ENCODE results near the gene METTL25B.

METTL25B gene

DNA sequence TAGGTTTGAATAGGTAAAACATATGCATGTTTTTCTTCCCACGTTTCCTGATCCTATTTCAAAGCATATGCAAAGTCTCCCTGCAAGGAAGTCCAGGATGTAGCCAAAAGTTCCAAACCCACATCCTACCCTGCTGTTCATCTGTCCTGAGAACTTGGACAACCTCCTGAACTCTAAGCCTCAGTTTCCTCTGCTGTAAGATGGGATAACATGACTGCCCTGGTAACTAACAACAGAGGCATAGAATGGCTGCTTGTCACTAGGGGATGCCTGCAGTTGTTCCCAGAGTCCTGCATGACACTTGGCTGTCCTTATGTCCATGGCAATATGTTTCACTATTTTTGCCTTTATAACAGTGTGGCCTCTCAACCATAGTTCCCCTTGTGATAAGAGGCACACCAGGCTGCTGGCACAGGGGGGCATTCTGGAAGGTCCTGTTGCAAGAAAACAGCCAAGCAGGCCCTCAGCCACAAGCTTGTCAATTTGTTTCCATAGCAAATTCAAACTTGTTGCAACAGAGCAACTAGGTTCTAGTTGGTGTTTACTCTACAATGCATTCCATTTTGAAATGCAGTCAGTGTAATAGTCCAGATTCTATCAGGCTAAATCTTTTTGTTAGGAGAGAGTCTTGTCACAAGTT is 24.7 kb downstream of the METTL25B start:
- H3K27ac ChIP-seq (replicated peaks; ENCODE audit: low read length): no peak overlapping the region
- no peak for DNase-seq (ENCODE audit: low spot score)

DNA sequence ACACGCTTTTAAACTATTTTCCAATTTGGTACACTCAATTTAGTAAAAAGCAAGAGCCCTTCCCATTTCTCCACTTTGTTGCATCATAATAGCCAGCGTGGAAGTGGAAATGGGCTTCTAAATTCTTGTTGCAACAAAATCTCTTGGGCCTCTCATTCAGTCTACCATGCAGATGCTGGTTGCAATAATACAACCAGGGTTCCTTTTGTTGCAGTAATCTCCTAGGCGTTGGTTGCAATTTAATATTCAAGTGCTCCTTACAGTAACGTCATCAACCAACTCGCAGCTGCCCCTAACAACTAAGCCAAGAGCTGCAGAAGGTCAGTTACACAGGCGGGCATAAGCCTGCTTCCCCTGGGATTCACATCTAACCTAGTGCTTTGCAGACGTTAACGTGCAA is 25.9 kb downstream of the METTL25B start:
- H3K14ac ChIP-seq (ENCODE audit: low read length): no peak overlapping the region
- H3K27ac ChIP-seq (replicated peaks; ENCODE audit: low read length): no peak overlapping the region
- no peak overlapping the region for H2BK15ac ChIP-seq (ENCODE audit: low read length)
- no peak overlapping the region for H3K4me2 ChIP-seq (ENCODE audit: insufficient read depth, low read length, poor library complexity, severe bottlenecking)
- no peak overlapping the region for H3K23ac ChIP-seq (ENCODE audit: low read depth, low read length, poor library complexity)
- no peak overlapping the region for H4K8ac ChIP-seq (ENCODE audit: low read depth, low read length)
- no peak overlapping the region for H2AFZ ChIP-seq (ENCODE audit: low read length)
- no peaks in the 10 kb centered on the region for H3K9me3 ChIP-seq (replicated peaks in 1 of 2; ENCODE audit: control insufficient read depth in 2 of 2, insufficient read depth in 1 of 2, low read depth in 1 of 2, low read length in 2 of 2)
- H2BK5ac ChIP-seq (ENCODE audit: low read length): no peak overlapping the region
- peaks cover 2 to 16% of the 10 kb centered on the region in 2 donors for H3K36me3 ChIP-seq (replicated peaks in 1 of 2; ENCODE audit: control insufficient read depth in 2 of 2, insufficient read depth in 2 of 2, low read length in 2 of 2)
- no CpG with 5 or more reads among the region's 8 CpGs for WGBS, 2 donors (ENCODE audit: extremely low coverage in 2 of 2, insufficient read length in 2 of 2, insufficient replicate concordance in 1 of 2)
- no peak overlapping the region for H2AK5ac ChIP-seq (ENCODE audit: low read depth, low read length)
- no peak overlapping the region for H3K4ac ChIP-seq (ENCODE audit: low read length)
- H3K27me3 ChIP-seq (ENCODE audit: control insufficient read depth in 3 of 3, insufficient read depth in 3 of 3, low read depth in 1 of 3, low read length in 3 of 3): no peaks in the 10 kb centered on the region
- no peak for DNase-seq (ENCODE audit: low spot score)
- H3K4me3 ChIP-seq (ENCODE audit: low read length in 2 of 2): no peak overlapping the region
- H3K9ac ChIP-seq (ENCODE audit: low read depth, low read length, poor library complexity): no peak overlapping the region
- no peak overlapping the region for H2BK12ac ChIP-seq (ENCODE audit: low read length)
- H3K4me1 ChIP-seq (ENCODE audit: control insufficient read depth in 2 of 2, insufficient read depth in 1 of 2, low read depth in 1 of 2, low read length in 2 of 2): peaks cover 10 to 15% of the 10 kb centered on the region in 2 donors
- H3K79me1 ChIP-seq (ENCODE audit: low read depth, low read length): peaks cover 8% of the 10 kb centered on the region
- H4K91ac ChIP-seq (ENCODE audit: low read depth, low read length, poor library complexity): no peak overlapping the region
- no peak overlapping the region for H3K18ac ChIP-seq (ENCODE audit: low read length)
- H2BK120ac ChIP-seq (ENCODE audit: low read depth, low read length): no peak overlapping the region

More for the DNA sequence above, 24.7 kb downstream of the METTL25B start:
- Histone ChIP-seq H2BK15ac (ENCODE audit: low read length) (no peak overlapping the region), H3K4ac (ENCODE audit: low read length) (no peak overlapping the region), H3K9me3 (replicated peaks in 1 of 2; ENCODE audit: control insufficient read depth in 2 of 2, insufficient read depth in 1 of 2, low read depth in 1 of 2, low read length in 2 of 2) (no peaks in the 10 kb centered on the region), H2BK12ac (ENCODE audit: low read length) (no peak overlapping the region), H2AFZ (ENCODE audit: low read length) (no peak overlapping the region), H3K4me3 (ENCODE audit: low read length in 2 of 2) (peak overlapping the region; percentile 0 to 83), H3K36me3 (replicated peaks in 1 of 2; ENCODE audit: control insufficient read depth in 2 of 2, insufficient read depth in 2 of 2, low read length in 2 of 2) (peaks cover 2 to 23% of the 10 kb centered on the region in 2 donors), H3K9ac (ENCODE audit: low read depth, low read length, poor library complexity) (no peak overlapping the region), H3K4me2 (ENCODE audit: insufficient read depth, low read length, poor library complexity, severe bottlenecking) (no peak overlapping the region), H2AK5ac (ENCODE audit: low read depth, low read length) (no peak overlapping the region), H3K14ac (ENCODE audit: low read length) (no peak overlapping the region), H3K27me3 (ENCODE audit: control insufficient read depth in 3 of 3, insufficient read depth in 3 of 3, low read depth in 1 of 3, low read length in 3 of 3) (no peaks in the 10 kb centered on the region), H3K18ac (ENCODE audit: low read length) (no peak overlapping the region), H3K4me1 (ENCODE audit: control insufficient read depth in 2 of 2, insufficient read depth in 1 of 2, low read depth in 1 of 2, low read length in 2 of 2) (peaks cover 22 to 28% of the 10 kb centered on the region in 2 donors), H2BK120ac (ENCODE audit: low read depth, low read length) (no peak overlapping the region), H2BK5ac (ENCODE audit: low read length) (no peak overlapping the region), H4K8ac (ENCODE audit: low read depth, low read length) (no peak overlapping the region), H3K23ac (ENCODE audit: low read depth, low read length, poor library complexity) (no peak overlapping the region), H3K79me1 (ENCODE audit: low read depth, low read length) (peaks cover 8% of the 10 kb centered on the region), H4K91ac (ENCODE audit: low read depth, low read length, poor library complexity) (no peak overlapping the region)
- no CpG with 5 or more reads among the region's 1 CpG for WGBS, 2 donors (ENCODE audit: extremely low coverage in 2 of 2, insufficient read length in 2 of 2, insufficient replicate concordance in 1 of 2)

DNA sequence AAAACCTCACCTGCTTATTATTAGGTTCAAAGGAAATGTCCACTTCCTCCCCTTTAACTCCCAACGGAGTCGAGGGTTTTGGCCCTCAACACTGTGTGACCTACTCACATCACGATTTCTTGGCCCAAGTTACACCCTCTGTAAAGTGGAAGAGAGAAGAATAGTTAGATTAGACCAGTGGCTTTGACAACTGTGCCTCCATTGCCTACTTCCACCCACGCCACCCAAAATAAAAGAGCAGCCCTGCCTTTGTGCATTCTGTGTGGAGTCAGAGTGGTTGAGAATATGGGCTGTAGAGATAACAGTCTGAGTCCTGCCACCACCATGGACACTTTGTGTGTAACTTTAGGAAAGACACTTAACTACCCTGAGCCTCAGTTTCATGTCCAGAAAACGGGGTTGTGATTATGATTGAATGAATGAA is 27.3 kb downstream of the METTL25B start:
- Histone ChIP-seq H2BK15ac (ENCODE audit: low read length) (no peak overlapping the region), H2AFZ (ENCODE audit: low read length) (no peak overlapping the region), H2BK12ac (ENCODE audit: low read length) (no peak overlapping the region), H3K18ac (ENCODE audit: low read length) (no peak overlapping the region), H2BK120ac (ENCODE audit: low read depth, low read length) (no peak overlapping the region), H2AK5ac (ENCODE audit: low read depth, low read length) (no peak overlapping the region), H3K9ac (ENCODE audit: low read depth, low read length, poor library complexity) (no peak overlapping the region), H3K36me3 (replicated peaks in 1 of 2; ENCODE audit: control insufficient read depth in 2 of 2, insufficient read depth in 2 of 2, low read length in 2 of 2) (peaks cover 2 to 7% of the 10 kb centered on the region in 2 donors), H3K4me1 (ENCODE audit: control insufficient read depth in 2 of 2, insufficient read depth in 1 of 2, low read depth in 1 of 2, low read length in 2 of 2) (peaks cover 7 to 8% of the 10 kb centered on the region in 2 donors), H3K9me3 (replicated peaks in 1 of 2; ENCODE audit: control insufficient read depth in 2 of 2, insufficient read depth in 1 of 2, low read depth in 1 of 2, low read length in 2 of 2) (no peaks in the 10 kb centered on the region), H3K14ac (ENCODE audit: low read length) (no peak overlapping the region), H3K4ac (ENCODE audit: low read length) (no peak overlapping the region), H2BK5ac (ENCODE audit: low read length) (no peak overlapping the region), H3K4me3 (ENCODE audit: low read length in 2 of 2) (no peak overlapping the region), H3K4me2 (ENCODE audit: insufficient read depth, low read length, poor library complexity, severe bottlenecking) (no peak overlapping the region), H3K27me3 (ENCODE audit: control insufficient read depth in 3 of 3, insufficient read depth in 3 of 3, low read depth in 1 of 3, low read length in 3 of 3) (no peaks in the 10 kb centered on the region), H3K79me1 (ENCODE audit: low read depth, low read length) (peaks cover 8% of the 10 kb centered on the region), H4K91ac (ENCODE audit: low read depth, low read length, poor library complexity) (no peak overlapping the region), H3K27ac (replicated peaks; ENCODE audit: low read length) (no peak overlapping the region), H4K8ac (ENCODE audit: low read depth, low read length) (no peak overlapping the region), H3K23ac (ENCODE audit: low read depth, low read length, poor library complexity) (no peak overlapping the region)
- WGBS, 2 donors (ENCODE audit: extremely low coverage in 2 of 2, insufficient read length in 2 of 2, insufficient replicate concordance in 1 of 2): no CpG with 5 or more reads among the region's 5 CpGs
- DNase-seq (ENCODE audit: low spot score): no peak

DNA sequence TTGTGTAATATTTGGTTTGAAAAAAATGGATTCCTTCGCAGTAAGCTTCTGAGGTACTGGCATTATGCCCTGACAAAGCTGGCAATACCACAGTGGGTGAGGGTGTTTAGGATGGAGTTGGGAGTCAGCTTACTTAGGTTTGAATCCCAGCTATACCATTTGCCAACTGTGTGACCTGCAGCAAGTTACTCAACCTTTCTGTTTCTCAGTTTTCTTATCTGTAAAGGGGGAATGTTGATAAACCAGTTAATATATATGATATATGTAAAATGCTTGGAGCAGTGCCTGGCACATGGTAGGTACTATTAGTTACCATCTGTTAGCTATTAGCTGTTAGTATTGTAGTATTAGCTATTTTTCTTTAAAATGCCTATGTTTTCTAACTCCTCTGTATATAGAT is 28.1 kb downstream of the METTL25B start:
- WGBS, 2 donors (ENCODE audit: extremely low coverage in 2 of 2, insufficient read length in 2 of 2, insufficient replicate concordance in 1 of 2): no CpG with 5 or more reads among the region's 1 CpG
- H3K4me2 ChIP-seq (ENCODE audit: insufficient read depth, low read length, poor library complexity, severe bottlenecking): no peak overlapping the region
- DNase-seq (ENCODE audit: low spot score): no peak

More for the DNA sequence above, 28.1 kb downstream of the METTL25B start:
- no peak overlapping the region for H3K27ac ChIP-seq (replicated peaks; ENCODE audit: low read length)
- no peak overlapping the region for H2BK15ac ChIP-seq (ENCODE audit: low read length)
- no peak overlapping the region for H4K8ac ChIP-seq (ENCODE audit: low read depth, low read length)
- H2BK120ac ChIP-seq (ENCODE audit: low read depth, low read length): no peak overlapping the region
- no peaks in the 10 kb centered on the region for H3K27me3 ChIP-seq (ENCODE audit: control insufficient read depth in 3 of 3, insufficient read depth in 3 of 3, low read depth in 1 of 3, low read length in 3 of 3)
- no peak overlapping the region for H3K18ac ChIP-seq (ENCODE audit: low read length)
- no peak overlapping the region for H2AFZ ChIP-seq (ENCODE audit: low read length)
- H2BK12ac ChIP-seq (ENCODE audit: low read length): no peak overlapping the region
- H3K36me3 ChIP-seq (replicated peaks in 1 of 2; ENCODE audit: control insufficient read depth in 2 of 2, insufficient read depth in 2 of 2, low read length in 2 of 2): peaks cover 2 to 7% of the 10 kb centered on the region in 2 donors
- H3K14ac ChIP-seq (ENCODE audit: low read length): no peak overlapping the region
- no peak overlapping the region for H2BK5ac ChIP-seq (ENCODE audit: low read length)
- no peaks in the 10 kb centered on the region for H3K9me3 ChIP-seq (replicated peaks in 1 of 2; ENCODE audit: control insufficient read depth in 2 of 2, insufficient read depth in 1 of 2, low read depth in 1 of 2, low read length in 2 of 2)
- H3K4me1 ChIP-seq (ENCODE audit: control insufficient read depth in 2 of 2, insufficient read depth in 1 of 2, low read depth in 1 of 2, low read length in 2 of 2): peaks cover 7 to 8% of the 10 kb centered on the region in 2 donors
- H3K79me1 ChIP-seq (ENCODE audit: low read depth, low read length): peaks cover 8% of the 10 kb centered on the region
- H3K4ac ChIP-seq (ENCODE audit: low read length): no peak overlapping the region
- no peak overlapping the region for H4K91ac ChIP-seq (ENCODE audit: low read depth, low read length, poor library complexity)
- H3K4me3 ChIP-seq (ENCODE audit: low read length in 2 of 2): no peak overlapping the region
- H2AK5ac ChIP-seq (ENCODE audit: low read depth, low read length): no peak overlapping the region
- no peak overlapping the region for H3K9ac ChIP-seq (ENCODE audit: low read depth, low read length, poor library complexity)
- H3K23ac ChIP-seq (ENCODE audit: low read depth, low read length, poor library complexity): no peak overlapping the region

Measured in neuronal stem cell (in vitro differentiated cells).